GM19463 (cell line): Measurements from ENCODE around the gene IGSF10.

ENCODE experiments used
- ATAC-seq: cut with Tn5 transposase; IDR thresholded peaks from one replicate; pipeline ENCODE4 v1.9.1; 2021; ENCODE audit warnings: mild to moderate bottlenecking, moderate library complexity; ENCODE audit not compliant: unreplicated experiment

The IGSF10 gene

GRCh38 chr3:151462278-151462780 lies 1.5 kb upstream of the IGSF10 start:
- no peak for ATAC-seq

GRCh38 chr3:151460228-151460627 lies 633 bp downstream of the IGSF10 start:
- ATAC-seq = no peak

GRCh38 chr3:151459358-151459757 lies 1.5 kb downstream of the IGSF10 start:
- no peak for ATAC-seq

- ATAC-seq = no peak
Observed at GRCh38 chr3:151456065-151456464, 4.8 kb downstream of the IGSF10 start.

- ATAC-seq = no peak
Observed at GRCh38 chr3:151452841-151453240, 8.0 kb downstream of the IGSF10 start.

- no peak for ATAC-seq
Observed at GRCh38 chr3:151452368-151452767, 8.5 kb downstream of the IGSF10 start.

- no peak for ATAC-seq
Observed at GRCh38 chr3:151446002-151446340, 14.9 kb downstream of the IGSF10 start.

GRCh38 chr3:151445273-151446001 lies 15.4 kb downstream of the IGSF10 start:
- ATAC-seq = no peak

- no peak for ATAC-seq
Observed at GRCh38 chr3:151443583-151443982, 17.3 kb downstream of the IGSF10 start.

GRCh38 chr3:151440940-151441339 lies 19.9 kb downstream of the IGSF10 start:
- no peak for ATAC-seq

- ATAC-seq = peak; percentile 87
Observed at GRCh38 chr3:151439652-151440125, 21.2 kb downstream of the IGSF10 start.

GRCh38 chr3:151437906-151438305 lies 23.0 kb downstream of the IGSF10 start:
- ATAC-seq = no peak

- ATAC-seq = no peak
Observed at GRCh38 chr3:151436675-151437446, 24.0 kb downstream of the IGSF10 start.

- peak; percentile 40 for ATAC-seq
Observed at GRCh38 chr3:151434151-151434890, 26.5 kb downstream of the IGSF10 start.

GRCh38 chr3:151432616-151433372 lies 28.1 kb downstream of the IGSF10 start:
- no peak for ATAC-seq

GRCh38 chr3:151431940-151432339 lies 28.9 kb downstream of the IGSF10 start:
- ATAC-seq = no peak

GRCh38 chr3:151430821-151431484 lies 29.9 kb downstream of the IGSF10 start:
- peak; percentile 37 for ATAC-seq

GRCh38 chr3:151428386-151428785 lies 32.5 kb downstream of the IGSF10 start:
- ATAC-seq = no peak

- peak; percentile 77 for ATAC-seq
Observed at GRCh38 chr3:151426341-151426657, 34.6 kb downstream of the IGSF10 start.

- ATAC-seq = no peak
Observed at GRCh38 chr3:151425627-151426340, 35.1 kb downstream of the IGSF10 start.
